ENCODE data around the gene PDRG1.

Gene PDRG1

DNA sequence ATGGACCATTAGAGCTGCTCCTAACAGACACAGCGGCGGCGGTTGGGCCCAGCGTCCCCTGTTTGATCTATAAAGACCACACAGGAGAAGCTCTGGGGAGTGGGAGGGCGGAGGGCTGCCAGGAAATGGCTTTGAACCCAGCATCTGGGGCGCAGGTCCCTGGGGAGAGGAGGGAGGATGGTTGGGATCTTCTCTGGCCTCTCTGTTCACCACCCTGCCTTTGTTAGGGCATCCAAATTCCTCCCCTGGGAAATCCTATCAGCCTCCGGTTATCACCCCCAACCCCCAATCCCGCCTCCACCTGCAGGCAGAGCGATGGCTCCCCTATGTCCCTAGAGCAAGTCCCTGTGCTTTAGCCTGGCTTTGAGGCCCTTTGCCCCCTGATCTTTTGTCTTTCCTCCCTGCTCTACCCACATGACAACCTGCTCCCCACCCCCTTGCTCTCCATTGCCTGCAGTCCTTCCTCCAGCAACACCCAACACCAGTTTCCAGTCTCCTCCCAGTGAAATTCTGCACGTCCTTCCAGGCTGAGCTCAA lies 23.2 kb upstream of the PDRG1 start:
- H3K4me3 Mint-ChIP-seq: no peak overlapping the region
- no peak for ATAC-seq
- no peak overlapping the region for H3K27ac Mint-ChIP-seq

GRCh38 chr20:31974296-31974695 lies 22.4 kb upstream of the PDRG1 start:
- Mint-ChIP-seq H3K4me1 (no peaks in the 10 kb centered on the region), H3K9me3 (no peaks in the 10 kb centered on the region), H3K27ac (no peak overlapping the region), H3K36me3 (no peaks in the 10 kb centered on the region), H3K4me3 (no peak overlapping the region)
- ATAC-seq: no peak
- DNase-seq (ENCODE audit: low spot score in 2 of 2): no peak

More for the DNA sequence above, 23.2 kb upstream of the PDRG1 start:
- Mint-ChIP-seq H3K4me1 (no peaks in the 10 kb centered on the region), H3K9me3 (no peaks in the 10 kb centered on the region), H3K36me3 (no peaks in the 10 kb centered on the region)
- DNase-seq (ENCODE audit: low spot score in 2 of 2): no peak

DNA sequence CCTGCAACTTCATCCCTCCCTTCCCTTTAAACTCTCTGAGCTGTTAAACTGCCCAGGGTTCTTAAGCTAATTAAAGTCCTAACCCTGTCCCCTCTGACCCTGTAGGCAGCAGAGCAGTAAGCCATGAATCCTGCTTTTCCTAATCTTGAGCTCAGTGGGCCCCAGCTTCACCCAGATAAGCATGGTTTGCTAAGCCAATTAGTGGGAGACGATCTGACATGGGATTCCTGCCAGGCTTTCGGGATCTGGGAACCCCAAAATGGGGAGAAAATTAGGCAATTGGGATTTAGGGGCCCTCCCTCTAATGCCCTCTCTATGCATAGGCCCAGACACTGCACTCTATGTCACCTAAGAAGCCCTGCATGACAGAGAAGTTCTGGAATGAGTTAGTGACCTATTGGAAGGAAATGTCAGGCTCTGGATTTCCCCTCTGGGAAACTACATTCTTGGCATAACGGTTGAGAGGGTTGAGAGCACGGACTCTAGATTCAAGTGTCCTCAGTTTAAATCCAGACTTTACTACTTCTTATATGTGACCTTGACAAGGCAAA lies 20.7 kb upstream of the PDRG1 start:
- H3K4me3 Mint-ChIP-seq: no peak overlapping the region
- peaks cover 8% of the 10 kb centered on the region for H3K4me1 Mint-ChIP-seq
- ATAC-seq (no peak), DNase-seq (ENCODE audit: low spot score in 2 of 2) (no peak)
- no peaks in the 10 kb centered on the region for H3K36me3 Mint-ChIP-seq
- no peaks in the 10 kb centered on the region for H3K9me3 Mint-ChIP-seq
- no peak overlapping the region for H3K27ac Mint-ChIP-seq

DNA sequence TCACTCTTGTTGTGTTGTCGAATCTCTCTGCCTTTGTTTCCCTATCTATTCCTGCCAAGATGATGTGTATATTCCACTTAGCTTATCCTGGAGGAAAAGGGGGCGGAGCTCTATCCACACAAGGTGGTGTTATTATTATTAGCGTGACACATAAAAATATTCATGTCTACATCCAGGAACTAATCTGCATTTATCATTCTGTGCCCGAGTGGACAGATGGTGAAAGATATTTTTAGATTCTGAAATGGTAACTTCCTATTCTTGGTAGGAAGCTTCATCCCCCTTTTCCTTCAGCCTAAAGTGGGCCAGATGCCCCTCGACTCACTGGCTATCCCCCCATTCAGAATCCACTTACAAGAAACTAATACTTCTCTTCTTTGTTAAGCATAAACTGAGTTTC lies 18.1 kb upstream of the PDRG1 start:
- DNase-seq (ENCODE audit: low spot score in 2 of 2) (no peak), ATAC-seq (no peak)
- Mint-ChIP-seq H3K9me3 (no peaks in the 10 kb centered on the region), H3K4me1 (peaks cover 14% of the 10 kb centered on the region), H3K27ac (no peak overlapping the region), H3K4me3 (no peak overlapping the region), H3K36me3 (no peaks in the 10 kb centered on the region)

DNA sequence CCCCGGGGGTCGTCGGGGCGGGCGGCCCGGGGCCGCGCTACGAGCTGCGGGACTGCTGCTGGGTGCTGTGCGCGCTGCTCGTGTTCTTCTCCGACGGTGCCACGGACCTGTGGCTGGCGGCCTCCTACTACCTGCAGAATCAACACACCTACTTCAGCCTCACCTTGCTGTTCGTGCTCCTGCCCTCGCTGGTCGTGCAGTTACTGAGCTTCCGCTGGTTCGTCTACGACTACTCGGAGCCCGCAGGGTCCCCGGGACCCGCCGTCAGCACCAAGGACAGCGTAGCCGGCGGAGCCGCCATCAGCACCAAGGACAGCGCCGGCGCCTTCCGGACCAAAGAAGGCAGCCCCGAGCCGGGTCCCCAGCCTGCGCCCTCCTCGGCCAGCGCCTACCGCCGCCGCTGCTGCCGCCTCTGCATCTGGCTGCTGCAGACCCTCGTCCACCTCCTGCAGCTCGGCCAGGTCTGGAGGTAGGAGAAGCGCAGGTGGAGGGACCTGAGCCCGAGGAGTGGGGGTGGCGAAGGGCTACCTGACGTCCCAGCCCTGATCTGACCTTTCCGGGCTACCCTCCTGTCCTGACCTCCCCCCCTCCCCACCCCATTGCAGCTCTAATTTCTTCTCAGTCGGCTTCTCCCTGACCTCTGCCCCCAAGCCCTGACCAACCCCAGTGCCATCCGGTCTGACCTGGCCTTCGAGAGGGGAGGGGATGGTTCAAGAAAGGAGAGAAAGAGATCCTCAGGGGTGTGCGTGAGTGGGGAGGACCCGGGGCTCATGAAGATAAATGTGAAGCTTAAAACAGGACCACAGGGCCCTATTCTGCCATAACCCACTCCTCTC lies 16.7 kb upstream of the PDRG1 start:
- ATAC-seq (peak; percentile 84), DNase-seq (ENCODE audit: low spot score in 2 of 2) (peak; percentile 85 to 92)
- Mint-ChIP-seq H3K4me3 (peak overlapping the region; percentile 72), H3K27ac (no peak overlapping the region), H3K9me3 (no peaks in the 10 kb centered on the region), H3K36me3 (no peaks in the 10 kb centered on the region), H3K4me1 (peaks cover 14% of the 10 kb centered on the region)

DNA sequence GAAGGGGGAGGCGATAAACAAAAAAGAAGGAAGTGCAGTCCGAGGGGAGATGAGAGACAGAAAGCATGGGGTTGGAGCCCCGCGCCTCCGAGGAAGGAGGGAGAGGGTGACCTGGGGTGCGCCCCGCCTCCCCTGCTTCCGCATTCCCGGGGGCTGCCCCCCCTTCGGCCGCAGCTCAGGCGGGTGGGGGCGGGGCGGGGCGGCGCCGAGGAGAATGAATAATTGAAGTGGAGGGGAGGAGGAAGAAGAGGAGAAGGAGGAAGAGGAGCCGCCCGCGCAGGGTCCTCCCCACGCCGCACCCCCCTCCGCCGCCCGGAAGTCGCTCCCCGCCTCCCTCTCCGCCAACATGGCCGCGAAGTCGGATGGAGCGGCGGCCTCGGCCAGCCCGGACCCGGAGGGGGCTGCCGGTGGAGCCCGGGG lies 16.0 kb upstream of the PDRG1 start, which contains the start of gene XKR7:
XKR7 (plus strand) TSS at position 322 of the 420 bp plus-strand sequence; CDS start at position 347, 25 bp downstream.
- ATAC-seq: peak; percentile 27
- no peaks in the 10 kb centered on the region for H3K36me3 Mint-ChIP-seq
- H3K4me3 Mint-ChIP-seq: peak within 1 kb of the TSS; percentile 72
- H3K27ac Mint-ChIP-seq: no peak within 1 kb of the TSS
- H3K4me1 Mint-ChIP-seq: peaks cover 14% of the 10 kb centered on the region
- no peak for DNase-seq (ENCODE audit: low spot score in 2 of 2)
- no peaks in the 10 kb centered on the region for H3K9me3 Mint-ChIP-seq

GRCh38 chr20:31966991-31967655 lies 15.3 kb upstream of the PDRG1 start:
- H3K9me3 Mint-ChIP-seq: no peaks in the 10 kb centered on the region
- H3K4me1 Mint-ChIP-seq: peaks cover 14% of the 10 kb centered on the region
- H3K4me3 Mint-ChIP-seq: peak overlapping the region; percentile 72
- H3K36me3 Mint-ChIP-seq: no peaks in the 10 kb centered on the region
- DNase-seq (ENCODE audit: low spot score in 2 of 2): no peak
- ATAC-seq: no peak
- H3K27ac Mint-ChIP-seq: no peak overlapping the region

DNA sequence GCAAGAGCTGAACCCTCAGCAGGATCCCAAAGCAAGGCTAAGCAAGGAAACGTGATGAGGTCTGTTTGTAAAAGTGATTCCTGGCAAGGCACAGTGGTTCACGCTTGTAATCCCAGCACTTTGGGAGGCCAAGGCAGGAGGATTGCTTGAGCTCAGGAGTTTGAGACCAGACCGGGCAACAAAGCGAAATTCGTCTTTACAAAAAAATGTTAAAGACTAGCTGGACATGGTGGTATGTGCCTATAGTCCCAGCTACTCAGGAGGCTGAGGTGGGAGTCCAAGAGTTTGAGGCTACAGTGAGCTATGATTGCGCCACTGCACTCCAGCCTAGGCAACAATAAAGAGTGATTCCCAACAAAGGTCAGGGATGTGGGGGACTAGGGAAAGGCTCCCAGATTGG lies 12.0 kb upstream of the PDRG1 start:
- H3K4me3 Mint-ChIP-seq: no peak overlapping the region

DNA sequence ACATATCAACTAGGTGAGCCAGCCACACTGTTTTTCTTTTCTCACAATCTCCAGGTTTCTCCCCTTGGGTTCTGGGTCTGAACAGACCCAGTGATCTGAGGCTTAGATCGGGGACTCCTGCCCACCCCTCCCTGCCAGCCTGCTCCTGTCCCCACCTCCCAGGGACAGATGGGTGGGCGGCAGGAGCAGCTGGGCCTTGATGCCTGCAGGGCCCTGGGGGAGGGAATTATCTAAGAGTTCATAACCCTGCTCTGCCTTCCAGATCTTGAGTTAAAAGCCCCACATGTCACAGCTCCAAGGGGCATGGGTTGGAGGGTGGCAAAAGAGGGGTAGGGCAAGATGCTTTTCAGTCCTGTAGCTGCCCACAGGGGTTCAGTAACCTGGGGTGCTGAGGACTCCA lies 10.9 kb upstream of the PDRG1 start:
- Mint-ChIP-seq H3K36me3 (no peaks in the 10 kb centered on the region), H3K4me1 (peaks cover 8% of the 10 kb centered on the region), H3K4me3 (no peak overlapping the region), H3K27ac (no peak overlapping the region), H3K9me3 (no peaks in the 10 kb centered on the region)
- ATAC-seq (no peak), DNase-seq (ENCODE audit: low spot score in 2 of 2) (no peak)

More for the DNA sequence above, 12.0 kb upstream of the PDRG1 start:
- H3K27ac Mint-ChIP-seq: no peak overlapping the region
- DNase-seq (ENCODE audit: low spot score in 2 of 2): no peak
- peaks cover 14% of the 10 kb centered on the region for H3K4me1 Mint-ChIP-seq
- H3K36me3 Mint-ChIP-seq: no peaks in the 10 kb centered on the region
- no peak for ATAC-seq
- H3K9me3 Mint-ChIP-seq: no peaks in the 10 kb centered on the region

GRCh38 chr20:31956556-31957526 lies 5.0 kb upstream of the PDRG1 start:
- H3K27ac Mint-ChIP-seq: no peak overlapping the region
- H3K4me1 Mint-ChIP-seq: peaks cover 5% of the 10 kb centered on the region
- DNase-seq (ENCODE audit: low spot score in 2 of 2): no peak
- H3K9me3 Mint-ChIP-seq: no peaks in the 10 kb centered on the region
- no peak overlapping the region for H3K4me3 Mint-ChIP-seq
- peaks cover 3% of the 10 kb centered on the region for H3K36me3 Mint-ChIP-seq
- ATAC-seq: no peak

- peaks cover 20% of the 10 kb centered on the region for H3K36me3 Mint-ChIP-seq
- no peak for DNase-seq (ENCODE audit: low spot score in 2 of 2)
- ATAC-seq: no peak
These were observed 2.7 kb upstream of the PDRG1 start for GRCh38 chr20:31954500-31954899.

GRCh38 chr20:31953556-31954148 lies 1.8 kb upstream of the PDRG1 start:
- no peak for DNase-seq (ENCODE audit: low spot score in 2 of 2)
- Mint-ChIP-seq H3K9me3 (no peaks in the 10 kb centered on the region), H3K4me1 (peaks cover 36% of the 10 kb centered on the region), H3K27ac (no peak overlapping the region), H3K4me3 (no peak overlapping the region), H3K36me3 (peaks cover 24% of the 10 kb centered on the region)
- no peak for ATAC-seq

More at GRCh38 chr20:31954500-31954899, 2.7 kb upstream of the PDRG1 start:
- Mint-ChIP-seq H3K9me3 (no peaks in the 10 kb centered on the region), H3K27ac (no peak overlapping the region), H3K4me1 (peaks cover 29% of the 10 kb centered on the region), H3K4me3 (no peak overlapping the region)

- H3K36me3 Mint-ChIP-seq: peaks cover 49% of the 10 kb centered on the region
- peak overlapping the region; percentile 99 for H3K27ac Mint-ChIP-seq
- ATAC-seq: no peak
- no peak for DNase-seq (ENCODE audit: low spot score in 2 of 2)
- peak overlapping the region; percentile 97 for H3K4me3 Mint-ChIP-seq
- H3K4me1 Mint-ChIP-seq: peaks cover 37% of the 10 kb centered on the region
- no peaks in the 10 kb centered on the region for H3K9me3 Mint-ChIP-seq
These were observed 680 bp downstream of the PDRG1 start for GRCh38 chr20:31951203-31951529.

DNA sequence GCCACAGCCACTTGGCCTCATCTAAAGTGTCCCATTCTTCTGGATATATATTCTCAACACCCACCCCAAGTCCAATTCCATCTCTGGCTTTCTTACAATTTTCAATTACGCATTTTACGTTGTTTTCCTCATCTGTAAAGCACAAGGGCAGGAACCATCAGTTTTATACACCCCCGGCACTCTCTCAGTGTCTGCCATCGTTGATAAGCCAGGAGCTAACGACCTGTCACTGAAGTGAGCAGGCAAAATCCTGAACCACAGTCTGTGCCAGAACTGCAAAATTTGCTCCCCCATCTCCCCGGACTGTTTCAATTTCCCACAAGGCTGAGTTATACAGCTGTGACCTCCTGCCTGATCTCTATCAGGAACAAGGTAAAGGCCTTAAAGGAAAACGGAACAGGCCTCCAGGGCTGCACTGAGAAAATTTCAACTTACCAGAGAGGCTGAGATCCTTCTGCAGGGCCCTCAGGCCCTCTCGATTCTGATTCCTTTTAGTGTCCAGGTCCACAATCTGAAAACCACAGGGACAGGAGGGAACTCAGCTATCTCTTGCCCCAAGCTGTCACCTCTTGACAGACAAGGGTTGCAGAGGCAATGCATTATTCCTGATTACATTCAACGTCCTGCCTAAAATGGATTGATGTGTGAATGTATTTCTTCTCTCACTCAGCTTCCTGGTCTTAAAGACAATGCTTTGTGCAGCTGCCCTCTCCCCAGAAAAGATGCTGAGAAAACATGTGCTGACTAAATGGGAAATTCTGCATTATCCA lies 1.8 kb downstream of the PDRG1 start:
- Mint-ChIP-seq H3K4me3 (peak overlapping the region; percentile 97), H3K4me1 (peaks cover 37% of the 10 kb centered on the region), H3K27ac (peak overlapping the region; percentile 99), H3K9me3 (no peaks in the 10 kb centered on the region), H3K36me3 (peaks cover 60% of the 10 kb centered on the region)
- DNase-seq (ENCODE audit: low spot score in 2 of 2) (no peak), ATAC-seq (no peak)
